Eye (tissue), 1 donor: ENCODE data around the gene ACY1.

Experiments used
- DNase-seq: peaks from one replicate; pipeline ENCODE4 v3.0.0-alpha.2; 2015

ACY1 gene

GRCh38 chr3:52010431-52010830 lies 27.1 kb downstream of the ACY1 start:
- no peak for DNase-seq

- DNase-seq, result no peak
Measured at GRCh38 chr3:52012699-52013098, 29.4 kb downstream of the ACY1 start.

GRCh38 chr3:52013802-52014598 lies 30.7 kb downstream of the ACY1 start:
- DNase-seq, result no peak

GRCh38 chr3:52014613-52015012 lies 31.3 kb downstream of the ACY1 start:
- DNase-seq, result no peak

GRCh38 chr3:52015438-52016228 lies 32.3 kb downstream of the ACY1 start:
- DNase-seq, result peak; percentile 60

- no peak for DNase-seq
Measured at GRCh38 chr3:52017586-52017985, 34.3 kb downstream of the ACY1 start.

GRCh38 chr3:52018319-52019000 lies 35.1 kb downstream of the ACY1 start:
- DNase-seq, result no peak

- no peak for DNase-seq
Measured at GRCh38 chr3:52019352-52020080, 36.2 kb downstream of the ACY1 start.

GRCh38 chr3:52020796-52021195 lies 37.5 kb downstream of the ACY1 start:
- DNase-seq, result no peak

- DNase-seq, result peak; percentile 69
Measured at GRCh38 chr3:52021489-52022268, 38.3 kb downstream of the ACY1 start.

GRCh38 chr3:52022323-52023100 lies 39.2 kb downstream of the ACY1 start:
- DNase-seq, result no peak

GRCh38 chr3:52023101-52023770 lies 39.9 kb downstream of the ACY1 start:
- no peak for DNase-seq

GRCh38 chr3:52023860-52024764 lies 40.8 kb downstream of the ACY1 start:
- no peak for DNase-seq

- no peak for DNase-seq
Measured at GRCh38 chr3:52024765-52025452, 41.6 kb downstream of the ACY1 start.

- no peak for DNase-seq
Measured at GRCh38 chr3:52025453-52025852, 42.1 kb downstream of the ACY1 start.

GRCh38 chr3:52026041-52026440 lies 42.7 kb downstream of the ACY1 start:
- peak; percentile 66 for DNase-seq

GRCh38 chr3:52028572-52028971 lies 45.2 kb downstream of the ACY1 start:
- DNase-seq, result no peak

- DNase-seq, result no peak
Measured at GRCh38 chr3:52029053-52029452, 45.7 kb downstream of the ACY1 start.

GRCh38 chr3:52029535-52029934 lies 46.2 kb downstream of the ACY1 start:
- no peak for DNase-seq
